Limb (tissue), 2 donors: ENCODE data around the gene CLIC3.

ENCODE experiments used
- DNase-seq, 2 donors: peaks; one replicate each; pipeline ENCODE4 v3.0.0-alpha.2; 2016; ENCODE audit errors: extremely low spot score in 2 of 2

The CLIC3 gene

DNA sequence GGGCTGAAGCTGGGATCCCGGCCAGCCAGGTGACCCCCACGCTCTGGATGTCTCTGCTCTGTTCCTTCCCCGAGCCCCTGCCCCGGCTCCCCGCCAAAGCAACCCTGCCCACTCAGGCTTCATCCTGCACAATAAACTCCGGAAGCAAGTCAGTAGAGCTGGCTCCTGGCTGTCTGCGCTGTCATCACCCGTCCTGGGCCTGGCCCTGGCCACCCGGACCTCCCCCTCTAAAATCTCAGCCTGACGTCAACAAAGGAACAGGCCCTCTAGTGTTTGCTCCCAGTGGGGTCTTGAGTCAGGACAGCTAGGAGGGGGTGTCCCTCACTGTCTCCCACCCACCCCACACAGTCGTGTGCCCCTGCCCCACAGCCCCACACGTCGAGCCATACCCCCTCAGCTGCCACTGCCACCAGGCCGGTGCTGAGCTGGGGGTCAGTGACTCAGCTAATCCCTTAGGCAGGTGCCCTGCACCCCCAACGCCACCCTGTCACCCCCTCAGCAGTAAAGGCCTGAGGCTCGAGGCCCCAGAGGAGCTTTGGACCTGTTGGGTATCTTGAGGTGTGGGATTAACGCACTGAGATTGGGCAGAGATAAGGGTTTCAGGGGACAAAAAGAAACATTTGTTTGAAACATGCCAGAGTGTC lies 14.7 kb downstream of the CLIC3 start:
- DNase-seq: no peak

DNA sequence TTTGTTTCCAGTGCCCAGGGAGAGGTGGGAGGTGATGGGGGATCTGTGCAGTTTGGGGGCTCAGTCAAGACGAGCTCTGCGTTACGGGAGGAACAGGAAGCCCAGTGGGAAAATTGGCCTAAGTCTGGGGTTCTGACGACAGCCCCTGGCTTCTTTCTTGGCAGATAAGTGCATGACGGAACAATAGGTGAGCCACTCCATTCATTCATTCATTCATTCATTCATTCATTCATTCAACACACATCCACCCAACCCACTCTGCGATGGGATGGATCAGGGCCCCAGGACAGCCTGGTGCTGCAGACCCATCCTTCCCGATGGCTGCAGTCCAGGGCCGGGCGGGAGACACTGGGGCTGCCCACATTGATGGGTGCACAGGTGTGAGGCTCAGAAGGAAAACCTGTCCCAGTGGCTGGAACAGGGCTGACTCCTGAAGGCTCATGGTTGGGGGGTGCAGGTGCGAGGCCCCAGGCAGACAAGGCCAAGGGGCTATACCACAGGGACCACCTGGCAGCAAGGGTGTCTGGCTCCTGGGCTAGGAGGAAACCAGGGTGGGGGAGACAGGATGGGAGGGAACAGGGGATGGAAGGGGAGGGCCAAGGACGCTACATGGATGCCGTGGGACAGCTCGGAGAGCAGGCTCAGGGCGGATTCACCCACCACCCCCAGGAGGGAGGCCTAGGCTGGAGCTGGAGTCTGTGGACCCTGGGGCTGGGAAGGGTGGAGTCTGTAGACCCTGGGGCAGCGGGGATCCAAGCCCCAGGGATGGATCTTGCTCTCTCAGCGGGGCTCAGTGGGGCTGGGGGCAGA lies 15.5 kb downstream of the CLIC3 start:
- DNase-seq: no peak

DNA sequence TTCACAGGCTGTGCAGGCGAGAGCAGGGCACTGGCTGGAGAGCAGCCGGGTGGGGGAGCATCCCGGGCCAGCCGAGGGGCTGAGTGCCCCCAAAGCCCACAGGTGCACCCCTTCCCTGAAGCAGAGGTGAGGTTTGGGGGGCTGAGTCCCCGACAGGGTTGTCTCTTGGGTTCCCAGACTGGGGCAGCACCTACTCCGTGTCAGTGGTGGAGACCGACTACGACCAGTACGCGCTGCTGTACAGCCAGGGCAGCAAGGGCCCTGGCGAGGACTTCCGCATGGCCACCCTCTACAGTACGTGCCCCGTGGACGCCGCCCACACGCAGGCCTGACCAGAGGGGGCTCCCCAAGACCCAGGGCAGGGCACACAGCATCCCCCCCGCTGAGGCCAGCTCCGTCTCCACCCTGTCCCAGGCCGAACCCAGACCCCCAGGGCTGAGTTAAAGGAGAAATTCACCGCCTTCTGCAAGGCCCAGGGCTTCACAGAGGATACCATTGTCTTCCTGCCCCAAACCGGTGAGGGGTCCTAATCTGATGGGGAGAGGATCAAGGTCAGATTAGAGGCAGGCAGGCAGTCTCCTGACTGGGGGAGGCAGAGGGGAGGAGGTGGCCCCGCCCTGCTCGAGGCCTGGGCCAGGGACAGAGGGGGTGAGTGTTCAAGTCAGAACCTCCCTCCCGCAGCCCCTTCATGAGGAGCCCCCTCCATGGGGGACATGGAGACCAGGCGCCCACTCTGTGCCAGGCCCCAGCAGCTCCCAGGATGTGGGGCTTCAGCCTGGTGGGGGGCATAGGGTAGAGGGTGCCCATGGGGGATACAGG lies 16.4 kb downstream of the CLIC3 start:
- DNase-seq: no peak

DNA sequence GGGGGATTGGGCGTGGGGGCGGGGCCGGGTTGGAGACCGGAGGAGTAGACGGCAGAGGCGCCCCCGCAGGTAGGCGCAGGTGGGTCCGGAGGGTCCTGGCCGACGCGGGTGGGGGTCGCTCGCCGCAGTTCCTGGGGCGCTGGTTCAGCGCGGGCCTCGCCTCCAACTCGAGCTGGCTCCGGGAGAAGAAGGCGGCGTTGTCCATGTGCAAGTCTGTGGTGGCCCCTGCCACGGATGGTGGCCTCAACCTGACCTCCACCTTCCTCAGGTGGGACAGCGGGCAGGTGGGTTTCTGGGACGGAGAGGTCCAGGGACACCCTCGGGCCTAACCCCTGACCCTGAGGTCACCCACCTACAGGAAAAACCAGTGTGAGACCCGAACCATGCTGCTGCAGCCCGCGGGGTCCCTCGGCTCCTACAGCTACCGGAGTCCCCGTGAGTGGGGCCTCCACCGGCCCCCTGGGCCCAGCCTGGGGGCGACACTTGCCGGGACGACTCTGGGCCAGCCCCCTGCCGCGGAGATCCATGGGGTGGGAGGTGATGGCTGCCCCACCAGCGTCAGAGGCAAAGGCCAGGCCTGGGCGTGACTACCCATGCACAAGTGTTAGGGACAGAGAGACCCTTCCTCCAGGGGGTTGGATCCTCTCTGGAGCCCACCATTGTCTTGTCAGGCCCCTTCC lies 17.4 kb downstream of the CLIC3 start:
- DNase-seq: no peak

DNA sequence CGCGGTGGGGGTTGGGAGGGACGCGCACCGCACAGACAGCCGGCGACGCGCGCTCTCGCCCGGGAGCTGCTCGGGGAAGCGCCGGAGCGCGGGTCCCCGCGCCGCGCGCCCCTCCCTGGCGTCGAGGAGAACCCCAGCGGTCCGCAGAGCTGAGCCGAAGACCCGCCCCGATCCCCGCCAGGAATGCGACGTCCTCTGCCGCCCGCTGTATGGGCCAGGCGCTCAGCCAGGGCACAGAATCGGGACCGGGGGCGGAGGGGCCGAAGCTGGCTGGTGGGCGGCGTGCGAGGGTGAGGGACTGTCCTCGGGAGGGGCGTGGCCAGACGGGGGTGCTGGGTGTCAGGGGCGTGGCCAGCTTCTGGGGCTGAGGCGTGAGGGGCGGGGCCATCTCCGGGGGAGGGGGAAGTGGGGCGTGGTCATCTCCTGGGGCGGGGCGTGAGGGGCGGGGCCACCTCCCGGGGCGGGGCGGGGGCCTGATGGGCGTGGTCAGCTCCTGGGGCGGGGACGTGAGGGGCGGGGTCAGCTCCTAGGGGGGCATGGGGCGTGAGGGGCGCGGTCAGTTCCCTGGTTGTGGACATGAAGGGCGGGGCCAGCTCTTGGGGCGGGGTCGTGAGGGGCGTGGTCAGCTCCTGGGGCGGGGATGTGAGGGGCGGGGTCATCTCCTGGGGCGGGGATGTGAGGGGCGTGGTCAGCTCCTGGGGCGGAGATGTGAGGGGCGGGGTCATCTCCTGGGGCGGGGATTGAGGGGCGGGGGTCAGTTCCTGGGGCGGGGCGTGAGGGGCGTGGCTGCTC lies 18.1 kb downstream of the CLIC3 start:
- peak in 1 of 2 donors; percentile 78 for DNase-seq

DNA sequence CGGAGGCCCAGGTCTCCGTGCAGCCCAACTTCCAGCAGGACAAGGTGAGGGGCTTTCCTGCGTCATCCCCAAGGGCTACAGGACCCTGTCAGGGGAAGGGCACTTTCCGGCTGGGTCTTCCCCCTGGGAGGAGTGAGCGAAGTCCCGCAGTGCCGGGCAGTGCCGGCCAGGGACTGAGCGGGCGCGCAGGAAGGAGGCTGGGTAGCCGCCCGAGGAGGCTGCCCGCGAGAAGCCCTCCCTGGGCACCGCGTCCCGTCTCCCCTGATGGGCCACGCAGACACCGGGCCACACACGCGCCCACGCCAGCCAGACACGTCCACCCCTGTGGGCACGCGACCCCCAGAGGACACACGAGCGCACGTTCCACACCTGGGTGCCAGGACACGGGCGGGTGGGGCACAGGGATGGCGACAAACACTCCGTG lies 18.7 kb downstream of the CLIC3 start:
- no peak for DNase-seq

DNA sequence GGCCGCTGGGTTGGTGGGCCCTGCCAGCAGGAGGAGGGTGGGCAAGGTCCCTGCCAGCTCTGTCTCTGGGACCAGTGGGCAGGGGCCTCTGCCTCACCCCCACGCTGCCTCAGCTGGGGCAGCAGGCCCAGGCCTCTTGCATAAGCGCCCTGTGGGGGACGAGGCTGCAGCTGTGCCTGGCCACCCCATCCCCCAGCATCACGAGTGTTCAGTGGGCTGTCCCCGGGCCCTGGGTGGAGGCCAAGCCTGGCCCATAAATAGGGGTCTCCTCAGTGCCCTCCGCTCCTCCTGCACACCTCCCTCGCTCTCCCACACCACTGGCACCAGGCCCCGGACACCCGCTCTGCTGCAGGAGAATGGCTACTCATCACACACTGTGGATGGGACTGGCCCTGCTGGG lies 19.1 kb downstream of the CLIC3 start, which contains the start of gene PTGDS:
Gene PTGDS (plus strand): TSS at position 282 of the 400 bp plus-strand sequence. CDS start 75 bp downstream, at position 357.
- DNase-seq: no peak

DNA sequence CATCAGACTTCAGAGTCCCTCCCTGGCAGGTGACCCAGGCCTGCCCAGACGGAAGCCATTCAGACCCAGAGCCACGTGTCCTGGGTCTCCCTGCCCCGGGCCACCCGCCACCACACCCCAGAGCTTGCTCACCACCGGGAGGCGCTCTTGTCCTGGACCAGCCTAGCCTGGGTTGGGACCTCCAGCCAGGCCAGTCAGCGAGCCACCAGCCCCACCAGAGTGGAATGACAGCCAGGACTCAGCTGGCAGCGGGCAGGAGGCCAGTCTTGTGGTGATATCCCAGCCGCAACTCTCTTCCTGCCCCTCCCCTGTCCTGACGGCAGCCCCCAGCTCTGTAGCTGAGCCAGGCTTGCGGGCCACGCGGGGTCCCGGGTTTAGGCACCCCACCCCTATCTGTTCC lies 20.7 kb downstream of the CLIC3 start:
- no peak for DNase-seq

DNA sequence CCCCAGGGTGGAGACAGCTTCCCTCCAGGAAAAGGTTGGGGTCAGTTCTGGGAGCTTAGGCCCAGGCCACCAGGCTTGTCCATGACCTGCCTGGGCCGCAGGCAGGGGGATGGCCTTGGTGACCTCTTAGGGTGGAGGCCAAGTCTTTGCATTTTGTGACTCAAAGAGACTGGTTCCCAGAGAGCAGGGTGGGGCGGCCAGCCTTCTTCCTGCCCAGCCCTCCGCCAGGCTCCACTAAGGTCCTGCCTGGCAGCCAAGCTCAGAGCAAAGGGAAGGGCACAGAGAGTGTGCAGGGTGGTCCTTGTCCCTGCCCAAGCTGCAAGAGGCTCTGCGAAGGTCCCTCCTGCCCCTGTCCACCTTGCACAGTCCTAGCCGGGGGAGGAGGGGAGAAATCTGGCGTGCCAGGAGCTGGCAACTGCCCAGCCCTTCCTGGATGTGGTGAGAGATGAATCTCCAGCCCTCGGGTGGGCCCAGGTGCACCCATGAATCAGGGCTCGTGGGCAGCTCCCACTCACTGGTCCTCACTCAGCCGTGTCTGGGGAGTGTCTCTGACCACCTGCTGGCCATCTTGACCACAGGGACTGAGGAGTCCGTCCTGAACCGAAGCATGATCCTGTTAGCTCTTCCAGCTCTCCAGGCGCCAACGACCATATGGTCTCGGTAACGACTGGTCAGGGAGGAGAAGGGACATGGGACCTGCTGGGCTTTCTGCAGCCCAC lies 21.4 kb downstream of the CLIC3 start:
- DNase-seq: no peak

DNA sequence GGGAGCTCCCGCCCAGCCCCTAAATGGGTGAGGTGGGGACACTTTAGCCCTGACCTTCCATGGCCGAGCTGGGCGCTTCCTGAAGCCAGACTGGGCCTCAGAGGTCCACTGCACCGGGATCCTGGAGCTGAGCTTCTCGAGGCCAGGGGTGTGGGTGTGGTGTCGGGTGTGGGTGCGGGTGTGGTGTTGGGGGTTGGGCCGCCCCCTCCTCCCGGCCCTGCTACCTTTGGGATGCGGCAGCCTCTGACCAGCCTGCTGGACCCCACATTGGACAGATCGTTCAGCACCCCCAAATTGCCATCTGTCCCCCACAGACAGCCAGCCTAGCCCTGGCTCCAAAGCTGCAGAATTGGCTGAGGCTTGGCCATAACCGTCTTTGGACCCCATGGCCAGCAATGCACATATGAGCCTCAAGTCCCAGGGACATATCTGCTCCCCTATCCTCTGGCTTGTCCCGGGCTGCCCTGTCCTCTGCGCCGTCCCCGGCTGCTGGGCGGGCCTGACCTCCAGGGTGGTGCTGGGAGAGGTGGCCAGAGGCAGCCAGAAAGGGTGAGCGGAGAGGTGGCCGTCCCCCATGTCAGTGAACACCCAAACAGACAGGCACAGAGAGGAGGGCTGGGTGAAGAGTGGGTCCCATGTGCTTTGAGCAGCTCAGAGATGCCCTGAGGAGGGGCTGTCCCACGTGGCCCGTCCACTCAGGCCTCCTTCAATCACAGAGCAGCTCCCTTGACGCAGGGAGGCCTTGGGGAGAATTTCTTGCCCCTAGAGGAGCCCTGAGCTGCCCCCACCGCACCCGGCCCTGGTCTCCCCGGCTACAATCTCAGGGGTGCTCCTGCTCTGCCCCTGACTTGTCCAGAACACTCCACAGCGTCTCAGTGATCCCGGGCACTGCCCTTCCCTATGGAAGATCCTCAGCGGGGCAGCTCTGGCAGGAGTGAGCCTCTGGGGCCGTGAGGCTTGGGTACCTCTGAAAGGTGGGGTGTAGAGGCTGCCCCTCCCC lies 22.4 kb downstream of the CLIC3 start:
- no peak for DNase-seq

DNA sequence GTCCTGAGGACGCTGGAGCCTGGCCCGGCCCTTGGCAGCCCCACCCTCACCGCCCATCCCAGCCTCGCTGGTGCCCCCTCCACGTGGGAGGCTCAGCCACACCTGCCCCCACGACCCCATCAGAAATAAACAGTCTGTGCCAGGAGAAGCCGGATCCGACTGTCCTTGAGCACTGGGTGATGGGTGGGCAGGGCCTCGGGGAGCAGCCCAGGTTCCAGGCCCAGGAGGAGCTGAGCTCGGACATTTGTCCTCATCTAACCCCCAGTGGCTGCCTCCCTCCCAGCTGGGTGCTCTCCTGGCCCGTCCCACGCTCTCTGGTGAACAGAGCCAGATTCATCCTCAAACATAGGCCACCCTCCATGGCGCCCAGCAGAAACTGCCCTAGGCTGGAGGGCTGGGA lies 23.6 kb downstream of the CLIC3 start:
- DNase-seq: no peak

DNA sequence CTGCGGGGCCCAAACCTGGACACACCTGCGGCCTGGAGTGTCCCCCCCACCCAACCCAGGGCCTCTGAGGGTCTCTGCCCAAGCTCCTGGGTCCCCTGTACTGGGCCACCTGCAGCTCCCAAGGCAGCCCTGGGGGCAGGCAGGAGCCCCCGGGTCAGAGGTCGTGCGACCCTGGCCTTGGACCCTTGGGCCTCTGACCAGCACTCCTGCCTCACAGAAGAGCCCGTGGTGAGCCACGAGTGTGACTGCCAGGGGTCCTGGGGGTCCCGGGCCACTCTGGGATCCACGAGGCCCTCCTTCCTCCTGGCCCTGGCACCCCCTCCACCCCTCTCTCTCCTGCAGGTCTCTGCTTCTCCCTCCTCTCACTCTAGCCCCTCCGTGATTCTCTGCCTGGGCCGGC lies 24.0 kb downstream of the CLIC3 start:
- DNase-seq: no peak

DNA sequence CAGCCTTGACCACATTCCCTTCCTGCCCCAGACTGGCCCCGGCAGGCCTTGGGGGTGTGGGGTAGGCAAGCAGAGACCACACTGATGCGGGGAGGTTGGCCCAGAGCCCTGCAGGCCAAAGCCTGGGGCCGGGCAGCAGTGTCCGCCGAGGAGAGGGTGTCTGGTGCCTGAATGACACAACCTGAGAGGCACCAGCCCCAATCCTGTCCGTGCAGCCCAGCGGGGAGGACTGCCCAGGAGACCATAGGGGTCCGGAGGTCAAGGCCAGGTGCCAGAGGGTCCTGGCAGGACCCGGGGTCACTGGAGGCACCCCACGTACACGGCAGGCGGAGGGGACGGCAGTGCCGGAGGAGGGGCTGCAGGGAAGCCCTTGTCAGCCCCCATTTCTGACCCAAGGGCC lies 24.6 kb downstream of the CLIC3 start:
- no peak for DNase-seq

DNA sequence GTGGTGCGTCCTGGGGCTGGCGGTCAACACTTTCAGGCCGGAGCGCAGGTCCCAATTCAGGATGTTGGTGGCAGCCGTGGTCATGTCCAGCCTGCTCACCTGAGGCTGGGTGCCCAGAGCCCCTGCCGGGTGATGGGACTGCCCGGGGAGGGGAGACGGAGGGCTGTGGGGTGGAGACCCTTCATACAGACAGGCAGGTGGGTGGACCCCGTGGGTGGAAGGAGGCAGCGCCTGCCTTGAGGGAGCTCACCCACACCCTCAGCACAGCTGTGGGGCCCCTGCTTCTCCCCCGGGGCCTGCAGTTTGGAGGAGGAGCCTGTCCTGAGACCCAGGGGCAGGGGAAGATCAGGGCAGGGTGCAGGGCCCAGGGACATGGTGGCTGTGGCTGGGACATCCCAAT lies 26.0 kb downstream of the CLIC3 start:
- no peak for DNase-seq

DNA sequence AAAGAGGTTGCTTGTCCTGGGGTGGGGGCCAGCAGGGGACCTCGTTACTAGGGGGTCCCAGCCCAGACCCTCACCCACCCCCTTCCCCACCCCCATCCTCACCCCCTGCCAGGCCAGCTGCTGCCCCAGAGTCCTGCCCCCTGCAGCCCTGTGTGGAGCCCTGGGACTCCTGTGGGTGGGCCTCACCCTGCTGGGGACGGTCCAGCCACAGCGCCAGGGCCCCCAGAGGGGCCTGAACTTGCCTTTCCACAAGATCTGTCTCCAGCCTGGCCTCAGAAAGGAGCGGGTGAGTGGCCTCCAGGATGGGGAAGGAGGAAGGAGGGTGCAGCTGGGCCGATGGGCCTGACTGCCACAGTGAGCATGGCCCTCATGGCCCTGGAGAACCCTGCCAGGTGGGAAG lies 26.6 kb downstream of the CLIC3 start:
- no peak for DNase-seq

DNA sequence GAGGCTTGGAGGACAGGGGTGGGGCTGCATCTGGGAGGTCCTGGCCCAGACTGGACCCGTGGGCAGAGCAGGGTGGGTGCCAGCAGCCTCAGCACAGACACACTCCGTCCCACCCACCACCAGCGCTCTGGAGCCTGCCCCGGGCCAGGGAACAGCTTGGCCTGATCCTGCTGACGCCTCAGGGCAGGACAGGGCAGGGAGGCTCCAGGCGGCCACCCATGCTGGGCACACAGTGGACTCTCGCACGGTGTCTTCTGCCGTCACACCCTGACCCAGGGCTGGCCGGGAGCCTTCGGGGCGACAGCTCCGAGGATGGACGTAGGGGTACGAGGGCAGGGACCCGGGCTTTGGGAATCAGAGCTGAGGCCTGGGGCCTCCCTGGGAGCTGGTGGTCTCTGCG lies 27.2 kb downstream of the CLIC3 start:
- no peak for DNase-seq

DNA sequence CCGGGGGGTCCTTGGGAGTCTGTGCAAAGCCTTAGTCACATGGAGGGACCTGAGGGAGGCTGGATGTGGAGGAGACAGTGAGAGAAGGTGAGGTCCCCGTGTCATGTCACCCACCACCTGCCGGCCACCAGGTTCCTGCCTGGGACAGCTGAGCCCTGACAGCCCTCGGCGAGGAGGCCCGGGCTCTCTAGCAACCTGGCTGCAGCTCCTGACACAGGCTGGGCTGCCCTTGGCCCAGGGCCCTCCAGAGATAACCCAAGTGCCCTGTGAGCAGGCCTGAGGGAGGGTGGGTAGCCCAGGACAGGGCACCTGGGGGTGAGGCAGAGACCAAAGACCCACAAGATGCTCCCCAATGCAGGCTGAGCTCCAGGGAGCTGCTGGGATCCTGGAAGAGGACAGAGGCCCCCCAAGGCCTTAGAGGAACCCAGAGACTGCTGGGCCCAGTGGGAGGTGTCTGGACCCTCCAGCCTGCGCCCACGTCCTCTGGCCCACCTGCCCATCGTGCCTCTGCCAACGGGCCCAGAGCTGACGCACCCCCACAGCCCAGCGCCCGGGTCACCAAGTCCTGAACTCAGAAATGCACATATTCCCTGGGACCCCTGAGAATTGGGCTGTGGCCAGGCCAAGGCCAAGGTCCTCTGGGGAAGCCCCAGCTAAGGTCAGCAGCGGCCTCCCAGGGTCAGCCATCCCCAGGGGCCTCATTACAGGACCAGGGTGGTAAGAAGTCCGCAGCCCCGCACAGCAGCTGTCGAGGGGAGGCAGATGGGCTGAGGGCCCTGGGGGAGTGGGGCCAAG lies 27.8 kb downstream of the CLIC3 start:
- no peak for DNase-seq
